Measurements from ENCODE around the gene NR1H4.
"Not testable (repeated sequence)": the region's sequence is repeated elsewhere in the genome, so short reads cannot be mapped to it uniquely, and the experiment has no call there.

The NR1H4 gene

GRCh38 chr12:100555722-100556121 is 82.1 kb downstream of the NR1H4 start:
- TF ChIP-seq, protein P1, sequence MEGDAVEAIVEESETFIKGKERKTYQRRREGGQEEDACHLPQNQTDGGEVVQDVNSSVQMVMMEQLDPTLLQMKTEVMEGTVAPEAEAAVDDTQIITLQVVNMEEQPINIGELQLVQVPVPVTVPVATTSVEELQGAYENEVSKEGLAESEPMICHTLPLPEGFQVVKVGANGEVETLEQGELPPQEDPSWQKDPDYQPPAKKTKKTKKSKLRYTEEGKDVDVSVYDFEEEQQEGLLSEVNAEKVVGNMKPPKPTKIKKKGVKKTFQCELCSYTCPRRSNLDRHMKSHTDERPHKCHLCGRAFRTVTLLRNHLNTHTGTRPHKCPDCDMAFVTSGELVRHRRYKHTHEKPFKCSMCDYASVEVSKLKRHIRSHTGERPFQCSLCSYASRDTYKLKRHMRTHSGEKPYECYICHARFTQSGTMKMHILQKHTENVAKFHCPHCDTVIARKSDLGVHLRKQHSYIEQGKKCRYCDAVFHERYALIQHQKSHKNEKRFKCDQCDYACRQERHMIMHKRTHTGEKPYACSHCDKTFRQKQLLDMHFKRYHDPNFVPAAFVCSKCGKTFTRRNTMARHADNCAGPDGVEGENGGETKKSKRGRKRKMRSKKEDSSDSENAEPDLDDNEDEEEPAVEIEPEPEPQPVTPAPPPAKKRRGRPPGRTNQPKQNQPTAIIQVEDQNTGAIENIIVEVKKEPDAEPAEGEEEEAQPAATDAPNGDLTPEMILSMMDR (conservative IDR thresholded peaks at IDR 0.05) = no peak
- H3K27ac ChIP-seq = no peak overlapping the region

GRCh38 chr12:100557357-100557756 is 83.7 kb downstream of the NR1H4 start:
- H3K27ac ChIP-seq = no peak overlapping the region
- TF ChIP-seq, protein P1 (conservative IDR thresholded peaks at IDR 0.05) = no peak

- H3K27ac ChIP-seq = not testable (repeated sequence)
These were observed 85.6 kb downstream of the NR1H4 start for GRCh38 chr12:100559261-100559660.

GRCh38 chr12:100564090-100564489 is 90.4 kb downstream of the NR1H4 start:
- H3K27ac ChIP-seq = no peak overlapping the region
- TF ChIP-seq, protein P1 (conservative IDR thresholded peaks at IDR 0.05) = no peak

- no peak overlapping the region for H3K27ac ChIP-seq
- TF ChIP-seq, protein P1 (conservative IDR thresholded peaks at IDR 0.05) = no peak
These were observed 91.3 kb downstream of the NR1H4 start for GRCh38 chr12:100564905-100565467.

DNA sequence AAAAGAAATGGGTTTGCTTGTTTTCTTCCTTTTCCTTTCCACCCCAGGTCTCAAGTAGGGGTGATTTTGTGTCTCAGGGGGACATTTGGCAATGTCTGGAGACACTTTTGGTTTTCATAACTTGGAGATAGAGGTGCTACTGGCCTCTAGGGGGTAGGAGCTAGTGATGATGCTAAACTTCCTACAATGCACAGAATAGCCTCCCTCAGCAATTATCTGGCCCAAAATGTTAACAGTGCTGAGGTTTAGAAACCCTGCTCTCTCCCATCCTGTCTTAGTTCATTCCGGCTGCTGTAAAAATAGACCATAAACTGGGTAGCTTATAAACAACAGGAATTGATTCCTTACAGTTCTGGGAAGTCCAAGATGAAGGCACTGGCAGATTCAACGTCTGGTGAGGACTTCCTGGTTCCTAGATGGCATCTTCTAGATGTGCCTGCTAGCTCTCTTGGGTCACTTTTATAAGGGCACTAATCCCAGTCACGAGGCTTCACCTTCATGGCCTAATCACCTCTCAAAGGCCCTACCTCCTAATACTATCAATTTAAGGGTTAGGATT is 92.4 kb downstream of the NR1H4 start:
- TF ChIP-seq, protein P1 (conservative IDR thresholded peaks at IDR 0.05) = no peak
- no peak overlapping the region for H3K27ac ChIP-seq

GRCh38 chr12:100566887-100567637 is 93.4 kb downstream of the NR1H4 start:
- TF ChIP-seq, protein P1 (conservative IDR thresholded peaks at IDR 0.05) = no peak
- H3K27ac ChIP-seq = no peak overlapping the region

GRCh38 chr12:100567945-100568344 is 94.3 kb downstream of the NR1H4 start:
- TF ChIP-seq, protein P1 (conservative IDR thresholded peaks at IDR 0.05) = no peak
- no peak overlapping the region for H3K27ac ChIP-seq

Measured in VCaP (cell line).